HG02623 (cell line): ENCODE results near the gene TGFA.

ENCODE experiments used
- ATAC-seq: cut with Tn5 transposase; IDR thresholded peaks from one replicate; pipeline ENCODE4 v1.9.1; 2021; ENCODE audit warnings: moderate library complexity; ENCODE audit not compliant: unreplicated experiment

The TGFA gene

GRCh38 chr2:70553334-70553583, 367 bp downstream of the TGFA start:
- ATAC-seq = no peak

GRCh38 chr2:70552501-70553333, 909 bp downstream of the TGFA start:
- ATAC-seq = no peak

- no peak for ATAC-seq
Observed at GRCh38 chr2:70551167-70551566, 2.5 kb downstream of the TGFA start.

GRCh38 chr2:70549962-70550361, 3.7 kb downstream of the TGFA start:
- ATAC-seq = no peak

- no peak for ATAC-seq
Observed at GRCh38 chr2:70549064-70549710, 4.4 kb downstream of the TGFA start.

- no peak for ATAC-seq
Observed at GRCh38 chr2:70548233-70548632, 5.4 kb downstream of the TGFA start.

- ATAC-seq = no peak
Observed at GRCh38 chr2:70546885-70547284, 6.7 kb downstream of the TGFA start.

GRCh38 chr2:70546376-70546775, 7.2 kb downstream of the TGFA start:
- ATAC-seq = no peak

GRCh38 chr2:70541481-70542020, 12.1 kb downstream of the TGFA start:
- ATAC-seq = no peak

GRCh38 chr2:70537840-70538239, 15.8 kb downstream of the TGFA start:
- ATAC-seq = no peak

GRCh38 chr2:70536517-70537055, 17.0 kb downstream of the TGFA start:
- ATAC-seq = no peak

- ATAC-seq = no peak
Observed at GRCh38 chr2:70535573-70535972, 18.1 kb downstream of the TGFA start.

GRCh38 chr2:70534183-70534836, 19.3 kb downstream of the TGFA start:
- ATAC-seq = no peak

- ATAC-seq = no peak
Observed at GRCh38 chr2:70532244-70532935, 21.2 kb downstream of the TGFA start.

GRCh38 chr2:70531419-70532086, 22.1 kb downstream of the TGFA start:
- no peak for ATAC-seq

GRCh38 chr2:70529610-70530009, 24.0 kb downstream of the TGFA start:
- no peak for ATAC-seq

GRCh38 chr2:70528929-70529328, 24.7 kb downstream of the TGFA start:
- no peak for ATAC-seq

GRCh38 chr2:70528276-70528675, 25.4 kb downstream of the TGFA start:
- no peak for ATAC-seq

GRCh38 chr2:70527447-70528080, 26.1 kb downstream of the TGFA start:
- no peak for ATAC-seq

GRCh38 chr2:70526126-70526525, 27.5 kb downstream of the TGFA start:
- no peak for ATAC-seq
